SU-DHL-6 (cell line): ENCODE data around the gene MFN2.

Experiments used
- H2AFZ ChIP-seq: fragments of 200-600 bp; sonication (generic); 2 replicates; pipeline ENCODE4 v1.6.1; 2014; ENCODE audit warnings: low read depth, mild to moderate bottlenecking, moderate library complexity, mixed read lengths, antibody characterized with exemption, low read length; ENCODE audit not compliant: severe bottlenecking
- H3F3A ChIP-seq: fragments of 200-600 bp; shearing (Covaris generic); 2 replicates; pipeline ENCODE4 v1.6.0; 2016; ENCODE audit warnings: antibody characterized with exemption, mild to moderate bottlenecking; ENCODE audit not compliant: insufficient read depth
- H3K27ac ChIP-seq: fragments of 200-600 bp; sonication (generic); 2 replicates; pipeline ENCODE4 v1.5.1; 2016; ENCODE audit warnings: low read depth, mild to moderate bottlenecking, low read length, moderate library complexity, mixed read lengths
- H3K27me3 ChIP-seq: fragments of 200-600 bp; sonication (generic), shearing (Covaris generic); 2 replicates; pipeline ENCODE4 v1.6.0; 2014; ENCODE audit warnings: mild to moderate bottlenecking, low read length
- H3K36me3 ChIP-seq: fragments of 200-600 bp; sonication (generic); 2 replicates; pipeline ENCODE4 v1.6.1; 2014; ENCODE audit warnings: mild to moderate bottlenecking, low read length, mixed read lengths
- H3K4me2 ChIP-seq: fragments of 300-600, 200-600 bp; shearing (Covaris generic), sonication (generic); 2 replicates; pipeline ENCODE4 v1.6.0; 2014; ENCODE audit warnings: low read length, low read depth, mild to moderate bottlenecking; ENCODE audit not compliant: poor library complexity, severe bottlenecking
- H3K4me3 ChIP-seq: fragments of 200-600 bp; sonication (generic); 2 replicates; pipeline ENCODE4 v1.5.1; 2014; ENCODE audit warnings: antibody characterized with exemption, low read length, mild to moderate bottlenecking, mixed read lengths; ENCODE audit not compliant: insufficient read depth, poor library complexity, severe bottlenecking
- H3K79me2 ChIP-seq: fragments of 200-600 bp; sonication (generic); 2 replicates; pipeline ENCODE4 v1.6.1; 2014; ENCODE audit warnings: mild to moderate bottlenecking, low read length, moderate library complexity; ENCODE audit not compliant: insufficient read depth
- H3K9ac ChIP-seq: fragments of 200-600 bp; sonication (generic); 2 replicates; pipeline ENCODE4 v1.7.0; 2014; ENCODE audit warnings: mild to moderate bottlenecking, low read length
- H3K9me2 ChIP-seq: fragments of 200-600 bp; sonication (generic); replicated peaks from 2 replicates; pipeline ENCODE4 v1.6.1; 2014; ENCODE audit warnings: low read length; ENCODE audit not compliant: insufficient read depth
- H3K9me3 ChIP-seq: fragments of 200-600 bp; sonication (generic); 2 replicates; pipeline ENCODE4 v1.6.1; 2014; ENCODE audit warnings: low read length, mixed read lengths; ENCODE audit not compliant: insufficient read depth
- H4K20me1 ChIP-seq: fragments of 200-600 bp; sonication (generic); 2 replicates; pipeline ENCODE4 v1.6.1; 2014; ENCODE audit warnings: low read depth, mild to moderate bottlenecking, antibody characterized with exemption, low read length, moderate library complexity, mixed read lengths
- CTCF ChIP-seq: fragments of 200-600 bp; sonication (generic); IDR thresholded peaks from one replicate; pipeline ENCODE4 v1.5.1; 2017; ENCODE audit warnings: antibody characterized with exemption, mild to moderate bottlenecking, low read length, moderate library complexity; ENCODE audit not compliant: insufficient read depth, poor library complexity, severe bottlenecking
- EZH2phosphoT487 ChIP-seq: fragments of 200-600 bp; sonication (generic), shearing (Covaris generic); conservative IDR thresholded peaks from 2 replicates; pipeline ENCODE4 v1.6.1; 2018; ENCODE audit warnings: mild to moderate bottlenecking, antibody characterized with exemption, low read length, moderate library complexity, mixed read lengths

MFN2 gene

GRCh38 chr1:12026586-12026985, 46.3 kb downstream of the MFN2 start:
- H4K20me1 ChIP-seq = no peaks in the 10 kb centered on the region
- H3K79me2 ChIP-seq = no peaks in the 10 kb centered on the region; the same call in 1 of the 2 replicates
- no peaks in the 10 kb centered on the region for H3K9me3 ChIP-seq
- H3K36me3 ChIP-seq = no peaks in the 10 kb centered on the region; the same call in 1 of the 2 replicates
- no peaks in the 10 kb centered on the region for H3K27me3 ChIP-seq
- TF ChIP-seq CTCF (no peak), EZH2phosphoT487 (no peak)
- no peaks in the 10 kb centered on the region for H3K9me2 ChIP-seq
- no peak overlapping the region for H3K9ac ChIP-seq
- no peaks in the 10 kb centered on the region for H3F3A ChIP-seq
- H3K27ac ChIP-seq = no peak overlapping the region
- no peak overlapping the region for H3K4me3 ChIP-seq
- no peak overlapping the region for H3K4me2 ChIP-seq
- H2AFZ ChIP-seq = no peak overlapping the region

- no peak overlapping the region for H3K27ac ChIP-seq
- H3K4me3 ChIP-seq = no peak overlapping the region
- no peak overlapping the region for H3K4me2 ChIP-seq
- no peaks in the 10 kb centered on the region for H3K9me2 ChIP-seq
- no peak overlapping the region for H2AFZ ChIP-seq
- no peaks in the 10 kb centered on the region; the same call in 1 of the 2 replicates for H3K36me3 ChIP-seq
- H4K20me1 ChIP-seq = no peaks in the 10 kb centered on the region
- H3K9me3 ChIP-seq = no peaks in the 10 kb centered on the region
- H3K27me3 ChIP-seq = no peaks in the 10 kb centered on the region
- H3K9ac ChIP-seq = no peak overlapping the region
- no peaks in the 10 kb centered on the region for H3K79me2 ChIP-seq
- no peaks in the 10 kb centered on the region for H3F3A ChIP-seq
- TF ChIP-seq CTCF (no peak), EZH2phosphoT487 (no peak)
These were observed 48.0 kb downstream of the MFN2 start for GRCh38 chr1:12028248-12028647.

GRCh38 chr1:12028957-12029511, 48.8 kb downstream of the MFN2 start:
- Histone ChIP-seq H3K27me3 (no peaks in the 10 kb centered on the region), H3K36me3 (no peaks in the 10 kb centered on the region; the same call in 1 of the 2 replicates), H3K79me2 (no peaks in the 10 kb centered on the region), H3F3A (no peaks in the 10 kb centered on the region), H3K9me3 (no peaks in the 10 kb centered on the region), H3K4me2 (no peak overlapping the region), H3K27ac (no peak overlapping the region), H3K4me3 (no peak overlapping the region), H3K9ac (no peak overlapping the region), H2AFZ (no peak overlapping the region), H3K9me2 (no peaks in the 10 kb centered on the region), H4K20me1 (no peaks in the 10 kb centered on the region)
- TF ChIP-seq CTCF (no peak), EZH2phosphoT487 (no peak)
